ENCODE results near the gene ZDHHC14.
"Not testable (repeated sequence)": the region's sequence is repeated elsewhere in the genome, so short reads cannot be mapped to it uniquely, and the experiment has no call there.

The ZDHHC14 gene

GRCh38 chr6:157557559-157557958, 176.6 kb downstream of the ZDHHC14 start:
- DNase-seq, result no peak

- no peak for DNase-seq
Observed at GRCh38 chr6:157558049-157558448, 177.1 kb downstream of the ZDHHC14 start.

DNA sequence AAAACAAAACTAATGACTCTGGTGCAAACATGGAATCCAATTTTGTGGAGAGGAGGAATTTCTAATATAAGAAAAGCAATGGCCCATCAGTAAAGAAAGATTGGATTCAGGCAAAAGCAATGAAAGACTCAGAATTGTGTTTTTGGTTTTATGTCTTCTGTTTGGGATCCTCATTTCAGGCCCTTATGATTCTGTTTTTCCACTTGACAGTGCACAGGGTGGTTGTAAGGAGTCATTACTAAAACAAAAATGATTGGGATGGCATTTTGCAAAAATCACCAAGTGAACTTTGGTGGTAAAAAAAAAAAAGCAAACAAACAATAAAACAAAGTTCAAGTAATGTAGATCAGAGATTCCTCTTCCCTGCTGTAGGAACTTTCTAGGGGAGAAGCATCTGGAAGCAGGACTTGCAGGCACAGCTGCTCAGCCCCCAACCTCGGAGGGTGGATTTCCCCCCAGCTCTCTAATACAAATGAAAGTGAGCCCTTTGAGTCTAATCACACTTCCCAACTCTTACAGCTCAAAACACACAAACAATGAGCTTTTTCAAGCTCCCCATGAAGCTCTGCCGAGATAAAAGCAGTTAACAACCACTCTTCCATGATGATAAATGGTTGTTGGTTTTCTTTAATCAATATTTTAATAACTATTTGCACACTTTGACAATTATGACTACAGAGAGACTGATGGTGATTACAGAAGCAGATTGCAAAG, 177.7 kb downstream of the ZDHHC14 start:
- DNase-seq, result no peak

DNA sequence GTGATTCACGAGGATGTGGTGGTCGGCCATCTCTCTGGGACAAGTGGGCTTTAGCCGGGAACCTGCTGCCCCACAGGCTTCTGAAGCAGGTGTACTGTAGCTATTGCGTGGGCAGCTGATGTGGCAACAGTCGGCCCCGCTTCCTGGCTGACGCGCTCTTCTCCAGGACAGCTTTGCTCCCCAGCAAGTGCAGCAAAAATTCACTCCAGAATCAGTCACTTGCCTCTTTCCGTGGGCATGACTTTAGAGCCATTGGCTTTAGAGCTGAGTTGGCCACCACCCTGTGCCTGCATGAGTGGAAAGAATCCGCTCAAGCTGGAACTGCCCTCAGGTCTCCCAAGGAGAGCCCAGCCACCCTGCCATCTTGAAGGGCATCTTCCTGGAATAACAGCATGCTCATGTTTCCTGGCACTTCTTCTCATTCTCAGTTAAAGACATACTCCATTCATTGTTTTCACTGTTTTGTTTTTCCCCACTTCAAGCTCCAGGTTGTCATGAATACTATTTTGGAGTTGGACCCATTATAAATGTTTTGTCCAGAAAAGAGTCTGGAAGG, 178.3 kb downstream of the ZDHHC14 start:
- DNase-seq, result no peak

- not testable (repeated sequence) for DNase-seq
Observed at GRCh38 chr6:157560063-157560462, 179.1 kb downstream of the ZDHHC14 start.

DNA sequence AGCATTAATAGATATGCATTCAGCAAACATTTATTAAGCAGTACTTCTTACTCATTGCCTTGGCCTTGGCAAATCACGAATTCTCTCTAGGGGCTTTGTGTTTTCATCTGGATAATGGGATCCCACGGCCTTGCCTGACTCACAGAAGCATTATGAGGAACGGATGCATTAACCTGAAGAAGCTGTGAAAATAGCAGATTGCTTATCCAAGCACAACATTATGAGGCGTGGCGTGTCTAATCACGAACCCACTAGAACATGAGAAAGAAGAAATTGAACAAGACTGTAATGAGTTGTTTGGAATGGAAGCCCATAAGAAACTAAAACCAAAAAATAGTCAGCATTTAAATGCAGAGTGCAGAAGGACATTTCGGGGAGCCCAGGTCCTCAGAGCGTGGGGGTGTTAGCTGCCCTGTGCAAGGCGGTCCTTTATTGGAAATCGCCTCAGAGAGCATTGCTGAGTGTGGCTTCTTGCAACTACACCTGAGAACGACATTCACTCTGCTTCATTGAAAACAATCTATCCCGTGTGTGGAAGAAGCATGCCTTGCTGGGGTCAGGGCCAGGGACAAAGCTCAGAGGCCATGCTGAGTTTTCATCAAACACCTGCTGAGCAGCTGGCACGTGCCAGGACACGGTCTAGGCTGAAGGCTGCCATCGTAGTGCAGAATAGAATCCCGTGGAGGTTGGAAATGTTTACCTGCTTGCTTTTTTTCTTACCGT, 179.9 kb downstream of the ZDHHC14 start:
- DNase-seq, result no peak

DNA sequence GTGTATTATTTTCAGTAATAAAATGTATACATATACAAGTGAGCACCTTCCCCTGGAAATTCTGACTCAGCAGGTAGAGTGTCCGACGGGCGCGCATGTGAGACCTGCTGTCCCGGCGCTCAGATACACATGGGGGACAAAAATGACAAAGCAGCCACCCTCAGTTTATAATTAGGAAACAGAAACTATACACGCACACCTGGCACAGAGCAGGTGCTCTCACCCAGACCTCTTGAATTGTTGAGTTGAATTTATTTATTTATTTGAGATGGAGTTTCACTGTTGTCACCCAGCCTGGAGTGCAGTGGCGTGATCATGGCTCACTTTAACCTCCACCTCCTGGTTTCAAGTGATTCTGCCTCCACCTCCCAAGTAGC, 180.4 kb downstream of the ZDHHC14 start:
- DNase-seq, result no peak

GRCh38 chr6:157561929-157562810, 181.2 kb downstream of the ZDHHC14 start:
- no peak for DNase-seq

DNA sequence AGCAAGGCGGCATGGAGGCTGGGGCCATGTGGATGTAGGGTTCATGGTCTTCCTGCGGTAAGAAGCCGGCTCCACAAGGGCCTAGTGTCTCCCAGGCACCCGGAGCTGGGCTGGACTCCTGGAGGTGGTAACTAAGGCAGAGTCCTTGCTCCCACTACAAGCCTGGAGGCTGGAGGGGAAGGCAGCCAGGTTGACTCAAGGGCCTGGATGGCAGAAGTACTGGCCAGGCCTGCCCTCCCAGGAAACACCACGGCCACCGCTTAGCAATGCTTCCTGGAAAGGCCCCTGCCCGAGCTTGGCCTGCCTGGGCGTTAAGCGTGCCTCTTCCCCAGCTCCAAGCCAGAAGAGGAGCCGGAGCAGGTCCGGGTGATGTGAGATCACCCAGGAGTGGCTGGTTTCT, 182.0 kb downstream of the ZDHHC14 start:
- DNase-seq, result no peak

DNA sequence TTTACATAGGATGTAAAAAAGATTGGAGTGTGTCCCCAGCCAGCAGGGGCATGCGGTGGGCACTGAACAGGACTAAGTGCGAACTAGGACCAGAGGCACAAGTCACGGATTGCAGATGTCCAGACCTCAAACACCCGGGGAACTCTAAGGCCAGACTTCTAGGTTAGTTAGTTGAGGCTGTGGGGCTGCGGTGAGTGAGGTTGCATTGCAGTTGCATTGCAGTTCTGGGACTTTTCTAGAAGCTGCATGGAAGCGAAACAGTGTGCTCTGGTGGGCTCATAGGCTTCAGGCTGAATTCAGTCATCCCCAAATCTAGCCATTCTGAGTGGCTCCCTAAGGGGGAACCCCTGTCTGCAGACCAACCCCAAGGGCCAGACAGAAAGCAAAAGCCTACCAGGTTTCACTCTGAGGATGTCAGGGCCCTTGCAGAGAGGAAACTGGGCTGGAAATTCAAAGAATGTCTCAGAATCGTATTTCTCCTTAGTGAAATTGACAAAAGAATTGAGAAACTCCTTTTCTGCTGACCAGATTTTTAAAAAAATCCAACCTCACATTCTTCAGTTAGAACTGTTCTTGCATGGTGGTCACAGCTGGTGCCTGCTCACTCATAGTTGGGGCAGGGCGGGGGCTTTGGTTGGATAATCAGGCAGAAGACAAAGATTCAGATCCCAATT, 182.8 kb downstream of the ZDHHC14 start:
- no peak for DNase-seq

DNA sequence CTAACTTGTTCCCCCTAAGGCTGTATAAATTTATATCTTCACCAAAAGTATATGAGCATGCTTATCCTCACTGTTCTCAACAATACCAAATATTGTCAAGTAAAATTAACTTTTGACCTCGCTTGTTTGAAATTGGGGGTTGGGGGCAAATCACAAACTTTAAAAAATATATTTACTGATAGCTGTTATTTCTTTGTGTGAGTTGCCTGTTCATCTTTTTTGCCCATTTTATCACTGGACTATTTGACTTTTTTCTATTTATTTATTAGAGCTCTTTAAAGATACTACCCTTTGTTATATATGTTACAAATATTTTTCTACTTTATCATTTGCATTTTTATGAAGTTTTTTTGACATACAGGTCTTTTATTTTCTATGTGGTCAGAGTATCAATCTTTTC, 187.7 kb downstream of the ZDHHC14 start:
- DNase-seq, result no peak

DNA sequence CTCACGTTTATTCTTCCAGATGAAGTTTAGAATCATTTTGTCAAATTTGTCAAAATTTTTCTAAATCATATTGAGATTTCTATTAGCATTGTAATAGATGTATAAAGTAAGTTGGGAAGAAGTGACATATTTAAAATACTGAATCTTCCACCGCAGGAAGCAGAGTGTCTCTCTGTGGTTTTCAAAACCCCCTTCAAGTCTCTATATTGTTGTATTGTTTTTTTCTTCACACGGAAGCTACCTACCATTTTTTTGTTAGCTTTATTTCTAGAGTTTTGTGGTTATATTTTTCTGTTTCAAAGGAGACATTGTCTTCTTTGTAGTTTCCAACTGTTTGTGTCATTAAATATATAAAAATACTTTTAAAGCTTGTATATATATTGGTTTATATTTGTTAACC, 188.6 kb downstream of the ZDHHC14 start:
- no peak for DNase-seq

GRCh38 chr6:157570104-157570503, 189.1 kb downstream of the ZDHHC14 start:
- no peak for DNase-seq

- DNase-seq, result no peak
Observed at GRCh38 chr6:157570752-157571151, 189.8 kb downstream of the ZDHHC14 start.

DNA sequence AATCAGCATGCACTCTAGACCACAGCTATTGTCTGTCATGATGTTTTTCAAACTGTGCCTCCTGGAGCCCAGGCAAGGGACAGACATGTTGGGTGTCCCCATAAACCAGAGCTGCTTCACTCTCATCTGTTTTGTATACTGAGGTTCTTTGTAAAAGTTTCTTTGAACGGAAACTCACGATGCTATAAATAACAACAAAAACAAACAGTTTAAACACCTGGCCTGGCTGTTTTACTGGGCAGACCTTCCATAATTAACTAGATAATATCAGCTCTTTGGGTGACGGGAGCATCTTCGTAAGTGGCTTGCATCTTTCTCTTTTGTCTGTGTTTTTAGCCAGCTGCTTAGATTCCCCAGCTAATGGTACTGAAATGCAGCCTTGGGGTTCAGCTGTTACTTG, 190.3 kb downstream of the ZDHHC14 start:
- DNase-seq, result no peak

GRCh38 chr6:157571950-157572349, 191.0 kb downstream of the ZDHHC14 start:
- DNase-seq, result no peak

DNA sequence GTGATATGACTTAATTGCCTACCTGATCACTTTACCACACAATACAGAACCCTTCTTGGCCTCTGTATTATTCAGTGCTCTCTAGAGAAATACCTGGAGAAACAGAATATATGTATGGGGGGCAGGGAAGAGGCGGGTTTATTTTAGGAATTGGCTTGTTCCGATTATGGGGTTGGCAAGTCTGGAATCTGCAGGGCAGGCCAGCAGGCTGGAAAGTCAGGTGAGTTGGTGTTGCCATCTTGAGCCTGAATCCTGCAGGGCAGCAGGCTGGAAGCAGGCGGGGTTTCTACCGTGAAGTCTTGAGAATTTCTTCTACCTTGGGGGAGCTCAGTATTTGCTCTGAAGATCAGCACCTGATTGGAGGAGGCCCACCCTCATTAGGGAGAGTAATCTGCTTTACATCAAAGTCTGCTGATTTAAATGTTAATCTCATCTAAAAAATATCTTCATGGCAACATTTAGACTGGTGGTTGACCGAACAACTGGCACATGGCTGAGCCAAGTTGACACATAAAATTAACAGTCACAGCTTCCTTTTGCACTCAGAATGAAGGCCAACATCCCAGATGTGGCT, 193.9 kb downstream of the ZDHHC14 start:
- no peak for DNase-seq

DNA sequence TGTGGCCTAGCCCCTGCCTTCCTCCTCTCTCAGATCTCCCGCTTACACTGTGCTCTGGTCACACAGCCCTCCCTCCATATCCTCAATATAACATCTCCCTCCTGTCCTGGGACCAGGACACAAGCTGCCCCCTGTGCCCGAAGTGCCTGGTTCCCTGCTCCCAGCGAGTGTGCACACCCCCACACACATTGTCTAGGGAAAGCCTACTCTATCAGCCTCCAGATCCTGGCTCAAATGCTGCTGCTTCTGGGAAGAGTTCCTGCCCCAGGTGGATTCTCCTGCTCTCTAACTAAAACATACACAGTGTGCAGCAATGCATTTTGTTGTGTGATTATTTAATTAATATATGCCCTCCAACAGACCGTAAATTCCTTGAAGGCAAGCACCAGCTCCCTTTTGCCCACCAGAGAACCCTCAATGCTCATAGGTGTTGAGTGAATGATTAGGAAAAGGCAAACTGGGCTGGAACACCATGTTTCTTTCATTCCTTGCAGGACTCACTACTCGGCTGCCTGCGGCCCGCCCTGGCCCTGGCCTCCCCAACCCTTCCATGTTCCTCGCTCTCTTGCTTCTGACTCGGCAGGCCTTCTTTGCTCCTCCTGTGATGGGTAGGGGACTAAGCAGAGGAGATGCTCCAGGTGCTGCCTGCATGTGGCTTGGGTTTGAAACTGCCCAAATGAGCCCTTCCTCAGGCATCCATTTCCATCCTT, 194.6 kb downstream of the ZDHHC14 start:
- DNase-seq, result no peak

GRCh38 chr6:157576991-157577390, 196.0 kb downstream of the ZDHHC14 start:
- DNase-seq, result not testable (repeated sequence)

- DNase-seq, result not testable (repeated sequence)
Observed at GRCh38 chr6:157578527-157578926, 197.5 kb downstream of the ZDHHC14 start.

DNA sequence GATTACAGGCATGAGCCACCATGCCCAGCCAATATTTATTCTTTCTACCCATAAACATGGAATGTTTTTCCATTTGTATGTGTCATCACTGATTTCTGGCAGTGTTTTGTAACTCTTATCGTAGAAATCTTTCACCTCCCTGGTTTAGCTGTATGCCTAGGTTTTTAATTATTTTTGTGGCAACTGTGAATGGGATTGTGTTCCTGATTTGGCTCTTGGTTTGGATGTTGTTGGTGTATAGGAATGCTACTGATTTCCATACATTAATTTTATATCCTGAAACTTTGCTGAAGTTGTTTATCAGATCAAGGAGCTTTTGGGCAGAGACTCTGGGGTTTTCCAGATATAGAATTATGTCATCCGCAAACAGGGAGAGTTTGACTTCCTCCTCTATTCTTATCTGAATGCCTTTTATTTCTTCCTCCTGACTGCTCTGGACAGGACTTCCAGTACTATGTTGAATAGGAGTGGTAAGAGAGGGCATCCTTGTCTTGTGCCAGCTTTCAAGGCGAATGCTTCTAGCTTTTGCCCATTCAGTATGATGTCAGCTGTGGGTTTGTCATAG, 198.6 kb downstream of the ZDHHC14 start:
- no peak for DNase-seq

Measured in activated gamma-delta T cell (primary cell).